GM19025 (cell line): ENCODE measurements around the gene NUMB.

Experiments
- ATAC-seq: cut with Tn5 transposase; IDR thresholded peaks from one replicate; pipeline ENCODE4 v1.9.1; 2021; ENCODE audit warnings: mild to moderate bottlenecking, low read depth, moderate library complexity; ENCODE audit not compliant: unreplicated experiment

Gene NUMB

GRCh38 chr14:73295198-73295796 lies 163.0 kb downstream of the NUMB start:
- ATAC-seq = no peak

- ATAC-seq = no peak
Observed at GRCh38 chr14:73293782-73294781, 164.3 kb downstream of the NUMB start.

- ATAC-seq = peak; percentile 74
Observed at GRCh38 chr14:73290279-73290678, 168.1 kb downstream of the NUMB start.

GRCh38 chr14:73289729-73290128 lies 168.6 kb downstream of the NUMB start:
- ATAC-seq = no peak

GRCh38 chr14:73289308-73289707 lies 169.0 kb downstream of the NUMB start:
- ATAC-seq = no peak

- ATAC-seq = no peak
Observed at GRCh38 chr14:73287071-73287470, 171.3 kb downstream of the NUMB start.

- no peak for ATAC-seq
Observed at GRCh38 chr14:73286598-73286997, 171.7 kb downstream of the NUMB start.

GRCh38 chr14:73285979-73286378 lies 172.4 kb downstream of the NUMB start:
- no peak for ATAC-seq

GRCh38 chr14:73283608-73284379 lies 174.6 kb downstream of the NUMB start:
- no peak for ATAC-seq

GRCh38 chr14:73280903-73281302 lies 177.4 kb downstream of the NUMB start:
- no peak for ATAC-seq

- no peak for ATAC-seq
Observed at GRCh38 chr14:73277376-73277775, 181.0 kb downstream of the NUMB start.

GRCh38 chr14:73276836-73277235 lies 181.5 kb downstream of the NUMB start:
- no peak for ATAC-seq

GRCh38 chr14:73273799-73274198 lies 184.5 kb downstream of the NUMB start:
- ATAC-seq = no peak

GRCh38 chr14:73272393-73272792 lies 186.0 kb downstream of the NUMB start:
- no peak for ATAC-seq

- peak; percentile 63 for ATAC-seq
Observed at GRCh38 chr14:73269729-73270531, 188.4 kb downstream of the NUMB start.

GRCh38 chr14:73267474-73267873 lies 190.9 kb downstream of the NUMB start:
- no peak for ATAC-seq

GRCh38 chr14:73266317-73266716 lies 192.0 kb downstream of the NUMB start:
- ATAC-seq = no peak

GRCh38 chr14:73265721-73266046 lies 192.7 kb downstream of the NUMB start:
- no peak for ATAC-seq

- ATAC-seq = no peak
Observed at GRCh38 chr14:73264885-73265720, 193.2 kb downstream of the NUMB start.
